Activated effector memory CD4-positive, alpha-beta T cell treated with anti-CD3 and anti-CD28 coated beads, Interleukin-2, amount 50 U/mL, for 16 hours (primary cell): ENCODE data around the gene SLCO4A1.
"Not testable (repeated sequence)": the region's sequence is repeated elsewhere in the genome, so short reads cannot be mapped to it uniquely, and the experiment has no call there.

ENCODE experiments used
- DNase-seq: peaks from one replicate; pipeline ENCODE4 v3.0.0-alpha.2; 2020

Gene SLCO4A1

DNA sequence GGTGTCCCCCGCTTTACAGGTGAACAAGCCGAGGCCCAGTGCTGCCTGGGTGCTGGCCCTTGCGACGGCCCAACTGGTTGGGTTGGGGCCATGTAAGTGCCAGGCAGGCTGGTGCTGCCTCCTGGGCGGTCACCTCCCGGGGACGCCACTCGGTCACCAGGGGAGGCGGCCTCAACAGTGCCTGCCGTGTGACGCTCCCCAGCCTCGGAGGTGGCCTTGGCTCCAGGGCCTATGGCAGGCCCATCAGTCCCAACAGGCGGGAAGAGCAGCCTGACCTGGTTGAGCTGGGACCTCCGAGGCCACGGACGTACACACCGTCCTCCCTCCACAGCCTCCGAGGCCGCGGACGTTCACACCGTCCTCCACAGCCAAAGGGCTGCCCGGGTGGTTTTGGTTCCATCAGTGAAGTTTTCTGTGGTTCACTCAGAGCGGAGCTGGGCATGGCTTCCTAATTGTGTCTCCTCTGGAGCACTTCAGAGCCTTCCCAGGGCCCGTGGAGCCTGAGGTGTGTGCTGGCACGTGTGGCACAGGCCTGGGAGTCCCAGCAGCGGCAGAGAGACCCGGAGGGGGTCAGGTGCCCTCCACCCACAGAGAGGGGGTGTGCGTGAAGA, 19.3 kb upstream of the SLCO4A1 start:
- DNase-seq: no peak

DNA sequence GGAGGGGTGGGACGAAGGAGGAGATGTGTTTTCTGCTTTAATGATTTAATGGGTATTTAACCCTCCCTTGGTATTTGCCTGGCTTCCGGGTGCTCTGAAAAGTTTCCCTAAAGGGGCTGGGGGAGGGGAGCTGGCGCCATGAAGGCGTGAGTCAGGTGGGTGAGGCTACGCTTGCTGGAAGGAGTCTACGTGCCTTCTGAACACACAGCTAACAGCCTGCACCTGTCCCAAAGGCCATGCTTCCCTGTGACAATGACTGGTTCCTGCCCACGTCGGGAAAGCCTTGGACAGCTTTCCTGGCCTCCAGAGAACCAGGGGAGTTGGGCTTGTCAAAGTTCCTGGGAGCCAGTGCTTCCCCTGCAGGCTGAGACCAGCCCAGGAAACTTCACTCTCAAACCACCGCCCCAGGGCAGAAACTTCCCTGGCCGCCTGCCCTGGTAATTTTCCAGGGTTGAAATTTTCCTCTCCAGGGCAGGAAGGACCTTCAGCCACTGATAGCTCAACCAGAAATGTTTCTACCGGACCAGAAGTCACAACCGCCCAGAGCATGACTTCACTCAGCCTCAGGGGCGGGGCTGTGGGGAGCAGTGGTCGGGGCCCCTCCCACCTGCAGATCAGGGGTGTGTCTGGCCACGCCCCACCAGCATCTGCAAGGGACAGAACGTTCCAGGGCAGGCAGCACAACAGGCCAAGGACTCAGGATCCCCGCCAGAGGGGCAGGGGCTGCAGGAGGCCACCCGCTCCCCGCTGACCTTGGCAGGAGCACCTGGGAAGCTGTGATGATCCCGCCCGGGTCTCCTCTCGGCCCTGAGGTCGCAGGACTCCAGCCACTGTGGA, 18.6 kb upstream of the SLCO4A1 start:
- DNase-seq: peak; percentile 94

DNA sequence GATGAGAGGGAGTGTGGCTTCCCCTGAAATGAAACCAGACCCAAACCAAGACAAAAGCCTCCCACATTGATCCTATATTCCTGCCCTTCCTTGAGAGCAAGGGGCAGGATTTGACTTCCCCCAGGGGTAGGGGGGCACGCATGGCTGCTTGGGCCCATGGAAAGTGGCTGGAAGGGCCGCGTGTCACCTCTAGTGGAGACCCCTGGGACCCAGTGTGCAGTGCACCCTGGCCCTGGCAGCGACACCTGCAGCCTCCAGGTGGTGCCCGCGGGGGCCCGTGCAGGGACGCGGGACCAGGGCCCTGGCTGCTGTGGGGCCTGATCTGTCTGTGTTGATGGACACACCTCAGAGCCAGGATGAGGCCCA, 18.0 kb upstream of the SLCO4A1 start:
- DNase-seq: no peak

DNA sequence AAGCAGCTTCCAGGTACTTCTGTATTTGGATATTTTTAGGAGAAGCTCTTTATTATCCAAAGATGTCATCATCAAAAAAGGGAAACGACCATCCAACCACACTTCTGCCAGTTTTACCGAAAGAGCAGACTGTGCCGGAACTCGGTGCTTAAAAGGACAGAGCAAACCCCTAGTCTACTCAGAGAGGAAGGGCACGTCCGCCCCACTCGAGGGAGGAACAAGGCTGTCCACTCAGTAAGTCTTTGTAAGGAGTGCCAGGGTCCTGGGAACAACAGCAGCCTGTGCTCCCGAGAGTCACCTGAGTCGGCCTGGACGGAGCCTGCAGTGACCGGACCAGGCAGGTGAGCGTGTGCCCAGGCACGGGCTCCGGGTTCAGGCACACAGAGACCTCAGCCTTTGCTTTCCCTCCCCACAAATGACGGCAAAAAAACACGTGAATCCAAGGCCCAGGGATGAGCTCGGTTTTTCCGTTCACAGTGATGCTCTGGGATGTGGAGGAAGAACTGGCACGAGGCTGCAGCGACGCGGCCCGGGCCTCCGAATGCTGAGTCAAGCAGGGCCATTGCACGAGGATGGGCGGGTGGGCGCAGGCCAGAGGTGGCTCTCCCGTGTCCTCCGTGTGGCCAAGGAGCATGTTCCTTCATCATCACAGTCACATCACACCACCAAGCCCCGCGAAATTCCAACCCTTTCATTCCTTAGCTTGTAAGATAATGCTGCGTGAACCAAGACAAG, 17.4 kb upstream of the SLCO4A1 start:
- DNase-seq: no peak

DNA sequence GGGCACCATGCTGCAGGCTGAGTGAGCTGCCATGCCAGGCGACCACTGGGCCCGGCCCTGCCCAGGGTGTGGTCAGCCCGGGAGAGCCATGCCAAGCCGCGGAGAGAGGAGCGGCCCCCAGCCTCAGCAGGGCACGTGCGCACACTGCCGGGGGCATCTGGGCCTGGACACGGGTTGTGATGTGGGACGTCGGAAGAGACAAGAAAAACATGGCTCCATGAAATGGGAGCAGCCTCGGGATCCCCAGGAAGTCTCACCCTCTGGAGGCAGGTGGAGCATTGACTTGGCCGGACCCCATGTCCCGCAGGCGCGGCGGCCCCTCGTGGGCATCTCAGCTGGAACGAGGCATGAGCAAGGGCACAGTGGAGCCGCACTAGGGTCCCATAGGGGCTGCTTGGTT, 16.8 kb upstream of the SLCO4A1 start:
- DNase-seq: no peak

DNA sequence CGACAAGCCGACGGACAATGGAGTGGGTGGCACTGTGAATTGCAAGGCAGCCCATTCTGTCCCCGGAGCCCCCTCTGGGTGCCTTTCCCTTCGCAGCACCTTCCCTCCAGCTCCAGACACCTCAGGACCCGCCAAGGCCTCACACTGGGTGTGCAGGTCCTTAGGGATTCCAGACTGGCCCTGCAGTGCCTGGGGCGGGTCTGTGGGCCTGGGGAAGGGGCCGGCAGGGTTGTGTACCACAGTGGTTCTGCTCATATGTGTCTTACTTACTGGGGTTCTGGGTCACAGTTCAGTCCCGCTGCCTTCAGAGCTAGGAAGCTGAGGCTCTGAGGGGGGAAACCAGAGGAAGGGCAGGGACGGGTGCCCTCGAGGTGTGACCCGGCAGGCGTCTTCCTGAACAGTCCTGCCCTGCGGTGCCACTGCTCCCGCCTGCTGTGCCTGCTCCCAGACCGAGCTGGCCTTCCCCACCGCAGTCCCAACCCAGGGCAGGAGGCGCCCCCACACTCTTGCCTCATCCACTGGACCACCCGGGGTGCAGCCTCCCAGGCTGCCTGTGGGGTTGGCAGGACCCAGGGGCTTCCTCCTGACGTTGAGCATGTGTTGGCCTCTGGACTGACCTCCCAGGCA, 16.3 kb upstream of the SLCO4A1 start:
- DNase-seq: no peak

DNA sequence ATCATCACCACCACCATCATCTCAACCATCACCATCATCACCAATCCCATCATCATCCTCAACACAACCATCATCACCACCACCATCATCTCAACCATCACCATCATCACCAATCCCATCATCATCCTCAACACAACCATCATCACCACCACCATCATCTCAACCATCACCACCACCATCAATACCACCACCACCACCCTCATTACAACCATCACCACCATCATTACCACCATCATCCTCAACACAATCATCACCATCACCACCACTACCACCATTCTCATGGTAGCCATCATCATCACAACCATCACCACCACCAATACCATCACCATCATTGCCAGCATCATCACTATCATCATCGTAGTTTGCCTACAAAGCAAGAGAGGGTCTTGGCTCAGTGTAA, 14.9 kb upstream of the SLCO4A1 start:
- not testable (repeated sequence) for DNase-seq

DNA sequence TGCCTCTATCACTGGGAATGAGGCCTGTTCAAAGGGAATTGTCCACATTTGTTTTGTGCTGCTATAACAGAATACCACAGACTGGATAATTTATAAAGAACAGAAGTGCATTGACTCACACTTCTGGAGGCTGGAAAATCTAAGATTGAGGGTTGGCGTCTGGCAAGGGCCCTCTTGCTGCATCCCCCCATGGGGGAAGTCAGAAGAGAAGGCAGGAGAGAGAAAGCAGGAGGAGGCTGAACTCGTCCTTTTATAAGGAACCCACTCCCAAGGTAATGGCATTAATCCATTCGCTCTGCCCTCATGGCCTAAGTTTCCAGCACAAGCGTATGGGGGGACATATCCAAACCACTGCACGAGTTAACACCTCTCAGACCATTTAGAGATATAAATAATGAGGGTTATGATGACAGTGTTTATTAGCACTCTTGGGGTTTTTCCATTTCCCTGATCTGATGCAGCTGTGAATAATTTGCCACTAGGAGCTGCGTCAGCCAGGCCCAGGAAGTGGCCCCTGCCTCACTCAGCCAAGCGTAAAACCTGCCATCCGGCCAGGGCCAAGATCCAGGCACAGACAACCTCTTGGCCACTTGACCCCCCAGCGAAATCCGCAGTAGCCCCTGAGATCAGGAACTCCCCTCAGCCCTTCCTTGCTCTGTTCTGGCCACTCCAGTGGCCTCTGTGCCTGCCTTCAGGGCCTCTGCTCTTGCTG, 14.2 kb upstream of the SLCO4A1 start:
- no peak for DNase-seq

DNA sequence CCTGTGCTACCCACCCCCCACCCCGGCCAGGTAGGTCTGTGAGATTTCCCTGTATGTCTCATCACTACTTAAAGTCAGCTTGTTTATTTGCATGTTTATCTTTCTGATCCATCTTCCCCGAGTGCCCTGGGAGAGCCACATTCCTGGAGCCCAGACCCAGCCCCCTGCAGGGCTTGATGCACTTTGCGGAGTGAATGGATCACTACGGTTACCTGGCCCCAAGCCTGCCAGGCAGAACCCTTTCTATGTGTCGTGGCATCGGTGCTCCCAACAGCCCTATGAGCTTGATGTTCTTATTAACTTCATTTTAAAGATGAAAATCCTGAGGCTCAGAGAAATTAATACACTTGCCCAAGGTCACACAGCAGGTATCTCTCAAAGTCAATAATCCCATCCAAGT, 13.6 kb upstream of the SLCO4A1 start:
- DNase-seq: no peak

DNA sequence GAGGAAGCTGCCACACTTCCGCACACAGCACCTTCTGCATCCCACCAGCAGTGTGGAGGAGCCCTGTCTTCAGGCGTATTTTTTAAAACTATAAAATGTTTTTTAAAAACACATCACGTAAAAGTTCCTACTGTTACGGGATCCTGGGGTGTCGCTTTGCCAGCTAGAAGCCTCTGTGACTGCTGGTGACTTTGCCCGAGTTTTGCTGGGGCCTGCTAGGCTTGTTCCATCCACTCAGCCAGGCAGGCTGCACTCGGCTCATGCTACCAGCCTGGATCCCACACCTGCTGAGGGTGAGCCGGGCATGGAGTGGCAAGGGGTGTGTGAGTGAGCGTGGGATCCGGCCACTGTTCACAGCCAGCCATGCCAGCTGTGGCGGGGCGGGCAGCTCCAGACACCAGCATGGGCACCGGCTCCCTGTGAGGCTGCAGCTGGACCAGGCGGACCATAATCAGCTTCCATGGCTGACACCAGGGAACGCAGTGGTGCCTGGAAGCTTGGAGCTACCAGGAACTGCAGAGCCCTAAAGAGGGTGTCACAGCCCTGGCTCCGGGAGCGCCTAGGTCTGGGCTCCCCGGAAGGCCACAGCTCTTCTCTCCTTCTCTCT, 12.3 kb upstream of the SLCO4A1 start:
- no peak for DNase-seq

DNA sequence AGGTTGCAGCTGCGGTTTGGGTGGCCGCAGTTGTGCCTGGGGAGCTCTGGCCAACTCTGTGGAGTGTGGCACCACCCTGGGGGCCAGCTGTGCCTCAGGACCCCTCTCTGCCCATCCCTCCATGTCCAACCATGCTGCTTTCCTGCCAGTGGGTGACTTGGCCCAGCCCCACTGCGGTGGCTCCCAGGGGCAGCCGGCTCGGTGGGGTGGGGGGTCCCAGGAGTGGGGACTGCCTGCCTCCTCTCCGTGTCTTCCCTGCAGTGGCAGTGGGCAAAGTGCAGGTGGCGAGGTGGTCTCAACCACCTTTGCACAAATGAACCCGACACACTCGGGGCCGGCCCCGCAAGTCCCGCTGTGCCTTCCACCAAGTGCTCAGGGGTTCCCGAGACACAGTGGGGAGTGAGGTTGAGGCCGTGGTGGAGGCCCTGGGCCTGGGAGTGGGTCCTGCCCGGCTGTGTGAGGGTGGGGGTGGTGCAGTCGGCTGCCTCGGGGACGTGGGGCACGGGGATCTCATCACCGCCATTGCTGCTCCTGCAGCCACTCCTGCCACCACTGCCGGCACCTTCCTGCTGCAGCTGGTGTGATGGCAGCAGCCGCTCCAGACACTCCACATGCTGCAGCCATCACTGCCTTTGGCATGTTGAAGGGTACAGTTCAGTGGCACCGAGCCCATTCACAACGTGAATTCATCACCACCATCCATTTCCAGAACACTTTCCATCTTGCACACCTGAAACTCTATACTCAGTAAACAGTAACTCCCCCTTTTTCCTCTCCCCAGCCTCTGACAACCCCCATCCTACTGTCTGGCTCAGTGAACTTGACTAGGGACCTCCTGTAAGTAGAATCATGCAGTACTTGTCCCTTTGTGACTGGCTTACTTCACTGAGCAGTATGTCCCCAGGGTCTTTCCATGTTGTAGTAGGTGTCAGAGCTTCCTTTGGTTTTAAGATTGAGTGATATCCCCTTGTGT, 10.7 kb upstream of the SLCO4A1 start:
- DNase-seq: no peak

DNA sequence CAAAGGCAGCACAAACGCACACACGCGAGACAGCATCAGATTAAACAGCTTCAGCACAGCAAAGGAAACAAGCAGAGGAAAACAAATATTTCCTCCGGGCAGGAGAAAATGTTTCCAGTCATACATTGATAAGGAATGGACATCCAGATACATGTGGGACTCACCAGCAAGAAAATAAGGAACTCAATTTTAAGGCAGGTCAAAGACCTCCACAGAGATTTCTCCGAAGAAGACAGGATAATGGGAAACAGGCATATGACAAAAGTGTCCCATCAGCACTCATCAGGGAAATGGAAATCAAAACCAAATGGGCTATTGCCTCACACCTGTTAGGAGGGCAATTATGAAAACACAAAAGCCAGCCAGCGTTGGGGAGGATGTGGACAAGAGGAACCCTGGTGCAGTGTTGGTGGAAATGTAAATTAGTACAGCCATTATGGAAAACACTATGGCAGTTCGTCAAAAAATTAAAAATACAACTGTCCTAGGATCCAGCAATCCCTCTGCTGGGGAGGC, 9.7 kb upstream of the SLCO4A1 start:
- DNase-seq: no peak

DNA sequence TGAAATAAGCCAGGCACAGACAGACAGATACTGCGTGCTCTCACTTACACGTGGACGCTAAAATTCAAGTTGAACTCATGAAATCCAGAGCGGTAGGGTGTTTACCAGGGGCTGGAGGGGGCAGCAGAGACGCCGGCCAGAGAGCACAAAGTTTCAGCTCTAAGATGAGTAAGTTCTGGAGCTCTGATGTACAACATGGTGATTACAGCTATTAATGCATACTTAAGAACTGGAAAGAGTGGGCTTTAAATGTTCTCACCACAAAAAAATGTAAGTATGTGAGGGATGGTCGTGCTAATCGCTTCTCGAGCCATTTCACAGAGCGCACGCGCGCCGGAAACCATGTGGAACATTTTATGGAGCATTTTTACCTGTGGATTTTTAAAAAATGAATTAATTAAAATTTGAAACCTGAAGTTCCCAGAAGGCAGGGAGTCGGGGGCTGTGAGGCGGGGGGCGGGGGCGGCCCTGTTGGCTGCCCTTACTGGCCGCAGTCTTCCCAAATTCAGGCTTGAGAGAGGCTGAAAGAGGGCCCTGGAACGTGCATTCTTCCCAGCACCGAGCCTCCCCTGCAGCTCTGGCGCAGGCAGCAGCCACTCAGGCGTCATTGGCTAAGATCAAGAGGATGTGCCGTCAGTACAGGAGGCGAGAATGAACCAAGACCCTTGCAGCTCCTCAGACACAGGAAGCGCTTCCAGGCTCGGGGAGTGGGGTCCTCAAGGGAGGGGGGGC, 8.5 kb upstream of the SLCO4A1 start:
- no peak for DNase-seq

DNA sequence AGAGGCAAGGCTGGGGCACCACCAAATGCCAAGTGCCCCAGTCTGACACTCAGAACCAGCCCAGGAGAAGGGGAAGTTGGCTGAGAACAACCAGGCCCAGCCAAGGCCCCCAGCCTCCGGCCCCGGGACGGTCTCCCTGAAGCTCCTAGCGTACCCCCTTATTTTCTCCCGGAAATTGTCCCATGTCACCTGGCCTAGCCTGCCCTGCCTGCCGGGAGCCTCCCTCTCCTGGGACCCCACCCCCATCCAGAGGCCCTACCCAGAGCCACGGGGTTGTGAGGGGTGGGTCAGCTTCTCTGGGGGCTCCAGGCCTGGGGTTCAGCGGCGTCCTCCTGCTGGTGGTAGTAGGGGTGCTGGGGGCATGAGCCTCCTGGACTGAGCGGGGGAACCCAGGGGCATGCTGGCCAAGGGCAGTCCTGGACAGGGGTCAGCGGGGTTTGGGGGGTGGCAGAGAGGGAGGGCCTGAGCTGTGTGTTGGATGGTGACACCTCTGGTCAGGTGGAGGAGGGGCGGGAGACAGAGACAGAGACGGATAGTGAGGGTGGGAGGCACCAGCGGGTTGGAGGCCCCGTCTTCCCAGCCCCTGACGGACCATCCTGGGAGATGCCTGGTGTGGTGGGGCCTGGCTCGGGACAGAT, 7.9 kb upstream of the SLCO4A1 start:
- no peak for DNase-seq

DNA sequence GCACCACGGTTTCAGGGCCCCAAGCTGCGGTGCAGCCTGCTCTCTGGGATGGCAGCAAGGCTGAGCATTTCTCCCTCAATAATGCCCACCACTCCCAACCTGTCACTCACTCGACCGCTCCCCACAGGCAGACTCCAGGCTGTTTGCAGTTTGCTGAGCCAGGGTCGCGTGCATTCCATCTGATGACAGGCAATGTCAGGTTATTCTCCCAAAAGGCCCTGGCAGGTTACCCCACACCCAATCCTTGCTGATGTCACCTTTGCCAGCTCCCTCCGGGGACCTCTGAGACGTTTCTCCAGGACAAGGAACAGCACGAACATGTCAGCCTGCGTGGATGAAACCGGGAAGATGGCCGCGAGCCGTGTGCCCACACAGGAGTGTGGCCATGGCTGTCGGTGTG, 7.1 kb upstream of the SLCO4A1 start:
- no peak for DNase-seq

DNA sequence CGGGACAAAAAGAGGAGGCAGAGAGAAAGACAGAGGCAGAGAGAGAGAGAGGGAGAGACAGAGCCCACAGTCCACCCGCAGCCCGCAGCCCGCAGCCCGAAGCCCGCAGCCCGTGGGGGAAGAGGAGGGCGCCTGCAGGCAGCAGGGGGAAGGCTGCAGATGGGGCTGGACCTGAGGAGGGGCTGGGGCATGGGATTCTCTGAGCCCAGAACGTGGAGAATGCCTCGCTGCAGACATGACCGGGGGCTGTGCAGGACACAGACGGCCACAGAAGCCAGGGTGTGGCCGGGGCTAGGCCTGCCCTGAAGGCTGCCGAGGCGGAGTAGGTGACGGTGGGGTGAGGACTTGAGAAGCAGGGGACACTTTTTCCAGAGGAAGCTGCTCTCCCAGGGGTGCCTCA, 6.5 kb upstream of the SLCO4A1 start:
- DNase-seq: no peak

DNA sequence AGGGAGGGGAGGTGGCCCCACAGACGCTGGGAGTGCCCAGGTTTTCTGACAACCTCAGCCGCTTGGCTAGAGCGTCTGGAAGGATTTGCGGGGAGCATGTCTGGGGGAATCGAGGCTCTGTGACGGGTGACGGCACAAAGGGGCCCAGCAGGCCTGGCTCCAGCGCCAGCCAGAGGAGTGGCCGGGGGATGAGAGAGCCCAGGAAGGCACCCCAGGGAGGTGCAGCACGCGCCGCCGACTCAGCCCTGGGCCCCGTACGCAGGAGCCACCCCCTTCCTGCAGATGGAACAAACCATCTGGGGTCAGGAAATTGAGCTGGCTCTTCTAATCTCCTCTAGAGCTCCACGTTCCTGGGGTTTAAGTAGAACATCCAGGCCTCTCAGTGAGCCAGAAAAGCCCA, 5.9 kb upstream of the SLCO4A1 start:
- no peak for DNase-seq

DNA sequence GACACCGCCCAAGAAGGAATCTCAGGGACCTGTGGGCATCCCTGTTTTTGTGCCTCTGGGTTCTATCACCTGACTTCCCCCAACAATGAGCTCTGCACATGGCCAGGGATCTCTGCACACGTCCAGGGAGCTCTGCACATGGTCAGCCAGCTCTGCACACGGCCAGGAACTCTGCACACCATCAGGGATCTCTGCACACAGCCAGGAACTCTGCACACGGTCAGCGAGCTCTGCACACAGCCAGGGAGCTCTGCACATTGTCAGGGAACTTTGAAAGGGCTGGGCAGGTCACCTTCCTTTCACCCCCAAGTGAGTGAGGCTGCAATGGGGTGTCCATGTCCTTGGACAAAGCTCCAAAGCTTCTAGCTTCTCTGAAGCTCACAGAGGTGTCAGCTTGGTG, 5.2 kb upstream of the SLCO4A1 start:
- no peak for DNase-seq

DNA sequence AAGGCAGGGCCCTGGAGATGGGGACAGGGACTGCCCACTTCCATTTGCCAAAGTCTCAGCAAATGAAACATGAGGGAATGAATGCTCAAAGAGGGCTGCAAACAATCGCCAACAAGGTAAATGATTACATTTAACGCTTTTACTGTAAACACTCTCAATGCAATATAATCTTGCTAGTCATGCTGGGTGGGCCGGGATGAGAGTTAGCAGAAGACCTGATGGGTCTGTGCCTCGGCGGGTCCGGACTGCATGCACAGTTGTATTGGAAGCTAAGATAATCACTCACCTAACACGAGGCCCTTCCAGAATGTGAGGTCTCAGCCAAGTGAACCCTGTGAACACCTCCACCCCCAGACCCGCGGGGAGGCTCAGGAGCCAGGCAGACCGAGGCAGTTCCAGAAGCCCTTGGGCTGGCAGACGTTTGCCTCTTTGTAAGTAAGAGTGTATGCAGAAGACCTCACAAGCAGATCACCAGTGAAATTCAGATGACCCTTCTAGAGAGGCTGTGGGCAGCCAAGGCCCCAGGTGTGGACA, 4.7 kb upstream of the SLCO4A1 start:
- DNase-seq: no peak
